Tibial nerve (tissue), 3 donors: Measurements from ENCODE around the gene TP73.

Source experiments
- CTCF ChIP-seq, 5 experiments: fragments of 200-600 bp in 3 of 5; fragments of 450-650 bp in 2 of 5; sonication (generic) in 3 of 5; IDR thresholded peaks; one replicate each; pipeline ENCODE4 v1.5.1; 2016 to 2019; ENCODE audit warnings: antibody characterized with exemption in 5 of 5, mild to moderate bottlenecking in 3 of 5, moderate library complexity in 2 of 5
- POLR2A ChIP-seq, 2 donors: fragments of 450-650 bp; IDR thresholded peaks; one replicate each; pipeline ENCODE4 v1.6.1; 2017; ENCODE audit warnings: antibody characterized with exemption in 2 of 2, mild to moderate bottlenecking in 2 of 2, moderate library complexity in 2 of 2

DNA sequence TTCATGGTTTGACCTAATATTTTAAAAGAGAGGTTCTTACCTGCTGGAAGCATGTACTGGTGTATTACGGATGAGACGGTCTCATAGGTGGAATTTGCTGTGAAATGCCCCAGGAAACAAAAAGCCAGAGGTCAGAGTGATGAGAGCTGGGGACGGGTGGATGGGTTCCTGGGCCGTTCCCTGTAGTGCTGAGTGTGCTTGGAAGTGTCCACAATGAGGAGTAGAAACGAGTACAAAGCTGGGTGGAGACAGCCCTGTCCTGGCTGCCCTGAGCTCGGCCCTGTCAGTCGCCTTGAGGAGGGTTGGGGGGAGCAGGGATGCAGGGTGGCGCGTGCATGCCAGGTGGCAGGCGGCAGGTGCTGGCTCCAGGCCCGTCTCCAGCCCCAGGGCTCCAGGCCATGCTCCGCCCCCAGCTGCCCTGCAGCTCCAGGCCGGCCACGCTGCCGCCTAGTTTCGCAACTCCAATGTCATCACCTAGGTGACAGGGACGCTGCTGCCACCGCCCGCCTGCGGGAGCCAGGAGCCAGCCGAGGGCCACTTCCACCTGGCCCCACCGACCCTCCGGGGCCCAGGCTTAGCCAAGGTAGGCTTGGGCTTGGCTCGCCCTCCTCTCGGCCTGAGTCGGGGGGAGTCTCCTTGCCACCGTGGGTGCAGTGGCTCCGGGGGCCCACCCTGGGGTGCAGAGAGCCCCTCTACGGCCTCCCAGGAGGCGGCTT, 16.4 kb downstream of the TP73 start:
- TF ChIP-seq CTCF (IDR thresholded peaks at IDR 0.05) (no peak), POLR2A (IDR thresholded peaks at IDR 0.05) (no peak)
